Inferior parietal cortex (tissue), 1 donor: ENCODE results near the gene NUP50.

ENCODE experiments used
- DNase-seq: peaks from one replicate; pipeline ENCODE4 v3.0.0-alpha.2; 2016; ENCODE audit errors: extremely low spot score

NUP50 gene

DNA sequence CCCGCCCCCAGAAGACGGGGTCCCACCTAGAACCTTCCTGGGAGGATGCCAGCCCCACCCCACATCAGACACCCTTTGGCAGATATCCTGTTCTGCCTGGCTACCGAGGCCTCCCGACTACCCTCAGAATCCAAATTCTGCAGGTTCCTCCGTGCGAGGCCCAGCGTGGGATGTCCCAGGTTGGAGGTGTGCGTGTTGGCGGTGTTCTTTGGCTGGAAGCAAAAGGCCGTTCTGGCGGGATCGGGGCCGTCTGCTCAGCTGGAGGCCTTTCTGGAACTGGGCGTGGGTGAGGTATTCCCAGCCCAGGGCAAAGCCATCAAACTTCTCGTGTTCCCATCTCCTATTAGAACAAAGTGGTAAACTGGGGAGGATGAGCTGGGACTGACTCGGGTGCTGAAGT, 32.6 kb downstream of the NUP50 start:
- no peak for DNase-seq

DNA sequence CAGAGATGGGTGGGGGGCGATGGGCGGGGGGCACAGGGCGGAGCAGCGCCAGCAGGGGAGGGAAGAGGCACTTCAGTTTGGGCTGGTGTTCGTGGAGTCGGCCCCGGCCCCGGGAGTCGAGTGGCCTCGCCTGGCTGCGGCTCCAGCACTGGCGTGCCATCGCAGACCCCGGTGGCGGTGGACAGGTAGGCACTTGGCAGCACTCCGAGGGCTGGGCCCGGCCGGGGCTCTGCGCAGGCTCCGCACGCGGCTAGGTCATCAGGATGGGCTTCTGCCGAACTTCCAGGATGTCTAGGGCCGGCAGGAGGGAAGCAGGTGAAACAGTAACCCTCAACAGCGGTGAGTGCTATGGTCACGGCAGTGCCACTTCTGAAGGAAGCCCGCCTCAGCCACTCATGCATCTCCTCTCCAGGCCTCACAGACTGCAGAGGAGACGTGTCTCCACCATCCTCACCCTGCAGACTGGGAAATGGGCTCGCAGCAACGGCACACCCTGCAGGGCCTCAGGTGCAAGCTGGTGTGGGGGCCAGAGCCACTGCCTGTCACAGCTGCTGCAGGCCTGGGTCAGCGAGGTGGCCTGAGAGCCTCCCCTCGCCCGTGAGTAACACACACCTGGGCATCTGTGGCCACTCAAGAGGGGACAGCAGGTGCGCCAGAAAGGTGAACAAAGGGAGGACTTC, 33.3 kb downstream of the NUP50 start:
- DNase-seq: no peak

DNA sequence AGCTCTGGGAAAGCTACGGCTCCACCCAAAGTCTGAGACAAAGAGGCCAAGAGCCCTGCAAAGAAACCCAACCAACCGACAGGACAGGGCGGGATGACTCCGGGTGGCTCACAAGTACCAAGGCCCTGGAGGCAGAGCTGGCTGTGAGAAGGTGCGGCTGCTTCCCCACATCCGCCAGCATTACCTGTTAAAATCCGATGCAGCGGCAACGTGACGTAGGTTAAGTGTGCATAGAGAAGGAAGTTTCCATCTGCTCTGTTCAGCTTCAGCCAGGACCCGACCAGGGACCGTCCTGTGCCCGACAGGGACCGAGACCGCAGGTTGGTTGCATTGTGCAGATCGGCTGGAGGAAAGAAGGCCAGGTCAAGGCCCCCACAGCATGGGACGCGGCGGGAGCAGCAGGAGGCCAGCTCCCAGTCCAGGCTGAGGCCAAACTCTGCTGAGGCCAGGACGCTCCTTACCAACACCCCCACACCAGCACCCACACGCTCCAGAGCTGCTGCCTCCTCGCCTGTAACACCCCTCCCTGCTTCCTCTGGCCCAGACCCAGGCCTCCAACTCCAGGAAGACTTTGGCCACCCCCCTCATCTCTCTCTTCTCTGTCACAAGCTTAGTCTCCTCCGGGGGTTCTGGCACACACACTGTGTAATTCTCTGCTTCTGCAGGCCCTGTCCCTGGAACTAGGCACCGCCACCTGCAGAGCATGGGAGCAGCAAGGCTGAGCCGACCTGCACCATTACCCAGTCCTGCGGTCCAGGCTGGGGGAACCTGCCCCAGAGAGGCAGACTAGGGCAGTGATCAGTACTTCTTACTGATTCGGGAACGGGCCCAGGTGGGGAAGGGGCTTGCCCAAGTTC, 34.1 kb downstream of the NUP50 start:
- no peak for DNase-seq

DNA sequence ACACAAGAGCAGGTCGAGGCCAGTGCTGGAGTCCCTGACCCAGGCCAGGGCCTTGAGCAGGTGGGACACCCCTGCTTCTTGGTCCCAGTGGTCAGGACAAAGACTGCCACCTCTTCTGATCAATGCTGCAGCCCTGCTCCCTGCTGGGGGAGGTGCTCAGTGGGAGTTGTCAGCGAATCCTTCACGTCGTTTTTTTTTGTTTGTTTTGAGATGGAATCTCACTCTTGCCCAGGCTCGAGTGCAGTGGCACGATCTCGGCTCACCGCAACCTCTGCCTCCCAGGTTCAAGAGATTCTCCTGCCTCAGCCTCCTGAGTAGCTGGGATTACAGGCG, 34.7 kb downstream of the NUP50 start:
- no peak for DNase-seq

DNA sequence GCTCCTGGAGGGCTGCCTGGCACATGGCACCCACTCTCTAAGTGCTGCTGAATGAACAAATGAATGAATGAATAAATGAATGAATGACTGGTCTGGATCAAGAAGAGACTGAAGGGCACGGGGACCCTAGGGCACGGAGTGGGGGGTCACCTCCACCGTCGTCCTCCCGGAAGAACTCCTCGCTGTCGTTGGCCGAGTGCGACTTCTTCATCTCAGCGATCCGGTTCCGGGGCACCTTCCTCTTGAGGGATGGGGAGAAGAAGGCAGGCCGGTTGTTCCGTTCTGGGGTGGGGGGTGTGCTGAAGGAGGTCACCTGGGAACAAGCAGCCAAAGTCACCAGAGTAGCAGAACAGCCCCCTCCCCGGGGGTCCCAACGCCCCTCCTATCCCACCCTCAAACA, 36.0 kb downstream of the NUP50 start:
- DNase-seq: no peak

DNA sequence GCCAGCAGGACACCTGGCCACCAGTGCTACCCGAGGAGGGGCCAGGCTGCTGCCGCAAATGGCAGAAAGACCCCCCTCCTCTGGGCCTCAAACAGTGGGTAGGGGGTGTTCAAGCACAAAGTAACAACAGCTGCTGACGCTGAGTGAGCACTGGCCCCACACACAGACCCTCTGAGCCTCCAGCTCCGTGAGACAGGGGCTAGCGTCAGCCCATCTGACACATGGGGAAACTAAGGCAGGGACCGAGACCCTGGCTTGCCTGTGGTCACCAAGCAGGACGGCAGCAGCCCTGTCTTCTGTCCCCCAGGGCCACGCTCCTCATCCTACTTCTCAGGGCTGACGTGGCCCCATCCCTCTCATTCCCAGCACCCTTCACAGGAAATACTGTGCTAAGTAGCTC, 36.5 kb downstream of the NUP50 start:
- DNase-seq: no peak

DNA sequence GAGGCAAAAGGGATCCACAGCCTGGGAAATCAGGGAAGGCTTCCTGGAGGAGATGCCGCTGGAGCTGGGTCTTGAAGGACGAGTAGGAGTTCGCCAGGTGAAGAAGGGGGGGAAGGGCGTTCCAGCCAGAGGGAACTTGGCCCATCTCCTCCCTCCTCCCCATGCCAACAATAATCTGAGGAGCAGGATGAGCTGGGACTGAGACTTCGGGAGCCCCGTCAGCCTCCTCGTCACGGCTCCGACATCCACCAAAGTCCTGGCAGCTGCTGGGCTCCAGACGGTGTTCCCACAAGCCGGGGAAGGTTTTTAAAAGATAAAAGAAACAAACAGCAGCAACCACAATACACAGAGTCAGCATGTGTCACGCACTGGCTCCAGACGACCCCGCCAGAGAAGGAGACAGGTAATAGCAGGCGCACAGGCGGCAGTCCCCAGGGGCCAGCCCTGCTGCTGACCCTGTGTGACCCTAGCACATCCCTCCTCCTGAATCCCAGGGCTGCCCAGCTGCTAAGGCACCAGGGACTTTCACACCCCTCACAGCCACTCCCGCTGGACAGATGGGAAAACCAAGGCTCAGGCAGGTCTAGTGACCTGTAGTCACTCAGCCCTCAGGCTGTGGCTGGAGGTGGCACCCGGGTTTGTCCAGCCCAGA, 37.3 kb downstream of the NUP50 start:
- DNase-seq: no peak

DNA sequence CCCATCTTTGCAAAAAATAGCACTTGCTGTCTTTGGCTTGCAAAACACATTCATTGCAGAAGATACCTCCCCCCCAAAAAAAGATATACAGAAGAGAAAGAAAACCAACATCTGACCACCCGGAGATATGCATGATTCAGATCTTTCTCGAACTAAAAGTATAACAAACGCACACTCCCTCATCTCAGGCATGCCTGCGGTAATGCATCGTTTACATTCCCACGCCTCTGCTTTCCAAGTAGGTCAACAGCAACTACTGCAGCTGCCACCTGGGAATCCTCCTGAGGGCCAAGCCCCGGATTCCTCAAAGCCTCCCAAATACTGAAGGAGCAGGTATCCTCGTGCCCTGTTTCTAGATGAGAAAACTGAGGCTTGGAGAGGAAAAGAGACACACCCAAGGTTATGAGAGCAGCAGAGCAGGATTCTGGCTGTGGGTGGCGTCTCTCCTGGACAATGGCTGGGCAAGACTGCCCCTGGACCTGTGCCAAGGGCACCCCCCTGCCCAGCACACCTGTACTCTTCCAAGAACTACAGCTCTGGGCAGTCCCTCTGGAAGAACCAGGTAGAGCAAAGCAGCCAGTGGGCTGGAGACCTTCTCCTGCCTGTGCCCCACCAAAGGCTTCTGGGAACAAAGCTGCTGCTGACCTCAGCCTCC, 38.1 kb downstream of the NUP50 start:
- DNase-seq: no peak

DNA sequence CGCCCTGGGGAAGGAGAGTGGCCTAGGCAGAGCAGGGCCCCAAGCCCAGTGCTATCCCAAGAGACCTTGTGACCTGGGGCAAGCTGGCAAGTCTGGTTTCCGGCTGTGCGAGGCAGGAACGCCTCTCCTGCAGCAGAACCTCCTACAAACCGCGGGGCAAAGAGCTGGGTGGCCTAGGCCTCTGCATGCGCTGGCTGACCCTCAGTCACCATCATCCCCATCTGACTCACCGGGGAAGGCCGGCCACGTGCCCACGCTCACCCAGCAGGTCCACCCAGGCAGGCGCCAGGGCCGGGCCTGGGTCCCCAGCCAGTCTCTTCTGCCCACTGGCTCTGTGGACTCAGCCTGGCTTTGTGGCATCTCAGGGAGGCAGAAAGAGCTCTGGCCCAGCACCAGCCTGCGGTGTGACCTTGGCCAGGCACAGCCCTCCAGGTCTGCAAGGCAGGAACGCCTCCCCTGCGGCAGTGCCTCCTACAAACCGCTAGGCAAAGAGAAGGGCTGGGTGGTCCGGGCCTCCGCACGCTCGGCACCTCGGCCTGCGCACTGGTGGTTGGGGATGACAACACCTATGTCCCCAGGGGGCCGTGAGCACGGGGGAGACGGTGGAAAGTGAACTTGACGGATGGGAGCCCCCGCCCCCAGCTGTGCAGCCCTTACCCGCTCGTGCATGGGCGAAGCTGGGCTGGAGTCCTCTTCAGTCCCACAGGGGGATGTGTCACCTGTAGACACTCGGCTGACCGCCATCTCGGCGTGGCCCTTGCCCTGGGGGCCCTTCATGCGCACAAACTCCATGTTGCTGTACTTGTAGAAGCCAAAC, 38.8 kb downstream of the NUP50 start:
- DNase-seq: no peak

DNA sequence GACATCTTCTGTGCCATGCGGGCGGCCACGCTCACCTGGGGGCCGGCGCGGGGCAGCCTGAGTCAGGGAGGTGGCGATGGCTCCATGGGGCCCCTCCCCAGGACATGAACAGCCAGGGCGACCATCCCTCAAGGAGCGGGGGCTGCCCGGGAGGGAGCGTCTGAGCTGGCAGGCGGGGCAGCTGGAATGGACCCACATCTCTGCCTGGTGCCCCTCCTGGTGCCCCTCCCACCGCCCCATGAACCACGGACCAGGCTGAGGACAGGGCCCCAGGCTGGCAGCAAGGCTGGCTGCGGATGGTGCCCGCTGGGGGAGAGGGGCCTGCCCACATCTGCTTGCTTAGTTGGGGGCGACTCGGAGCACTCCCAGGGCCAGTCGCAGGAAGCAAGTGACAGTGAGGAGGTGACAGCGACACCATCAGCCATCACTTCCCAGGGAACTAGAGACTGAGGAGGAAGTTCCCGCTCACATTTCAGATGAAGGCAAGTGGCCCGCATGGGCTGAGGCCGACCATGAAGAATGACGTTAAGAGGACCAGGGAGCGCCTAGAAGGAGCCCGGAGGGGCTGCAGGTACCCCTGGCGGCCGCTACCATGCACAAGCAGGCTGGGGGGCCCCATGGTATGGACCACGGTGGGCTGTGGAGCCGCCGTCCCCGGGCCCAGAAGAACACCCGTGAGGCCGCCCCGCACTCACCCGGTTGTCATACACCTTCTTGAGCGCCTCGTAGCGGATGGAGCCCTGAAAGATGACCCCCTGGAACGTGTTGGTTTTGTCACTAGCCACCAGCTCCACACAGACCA, 39.6 kb downstream of the NUP50 start:
- DNase-seq: no peak

DNA sequence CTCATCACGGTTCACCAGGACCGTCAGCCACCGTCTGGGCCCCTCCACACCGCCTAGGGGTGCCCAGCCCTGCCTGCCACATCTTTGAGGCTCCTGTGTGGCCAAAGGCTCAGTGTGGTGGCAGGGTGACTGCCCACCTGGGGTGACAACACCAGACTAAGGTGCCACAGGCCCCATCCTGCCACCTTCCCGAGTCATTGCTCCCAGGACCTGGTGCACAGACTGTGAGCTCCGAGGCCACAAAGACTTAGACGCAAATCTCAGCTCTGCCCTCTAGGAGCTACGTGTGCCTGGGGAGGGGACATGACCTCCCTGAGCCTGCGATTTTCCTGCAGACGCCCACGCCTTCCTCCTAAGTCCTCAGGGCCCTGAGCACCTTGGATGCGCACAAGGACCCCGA, 40.5 kb downstream of the NUP50 start:
- DNase-seq: no peak

DNA sequence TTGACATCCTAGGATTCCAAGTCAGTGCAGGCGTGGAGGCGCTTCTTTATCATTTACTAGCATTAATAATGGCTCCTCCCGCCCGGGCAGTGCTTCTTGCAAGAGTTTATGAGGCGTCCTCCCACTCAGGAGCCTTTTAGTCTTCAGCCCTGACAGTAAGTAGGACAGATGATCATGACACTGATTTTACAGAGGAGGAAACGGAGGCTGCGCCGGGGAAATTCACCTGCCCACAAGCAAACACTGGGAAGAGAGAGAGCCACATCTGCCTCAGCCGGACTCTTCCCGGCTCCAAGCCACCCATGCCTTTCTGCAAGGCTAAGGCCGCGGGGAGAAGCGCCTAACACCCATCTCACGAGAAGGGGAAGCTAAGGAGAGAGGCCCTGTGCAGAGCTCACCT, 41.1 kb downstream of the NUP50 start:
- DNase-seq: no peak

DNA sequence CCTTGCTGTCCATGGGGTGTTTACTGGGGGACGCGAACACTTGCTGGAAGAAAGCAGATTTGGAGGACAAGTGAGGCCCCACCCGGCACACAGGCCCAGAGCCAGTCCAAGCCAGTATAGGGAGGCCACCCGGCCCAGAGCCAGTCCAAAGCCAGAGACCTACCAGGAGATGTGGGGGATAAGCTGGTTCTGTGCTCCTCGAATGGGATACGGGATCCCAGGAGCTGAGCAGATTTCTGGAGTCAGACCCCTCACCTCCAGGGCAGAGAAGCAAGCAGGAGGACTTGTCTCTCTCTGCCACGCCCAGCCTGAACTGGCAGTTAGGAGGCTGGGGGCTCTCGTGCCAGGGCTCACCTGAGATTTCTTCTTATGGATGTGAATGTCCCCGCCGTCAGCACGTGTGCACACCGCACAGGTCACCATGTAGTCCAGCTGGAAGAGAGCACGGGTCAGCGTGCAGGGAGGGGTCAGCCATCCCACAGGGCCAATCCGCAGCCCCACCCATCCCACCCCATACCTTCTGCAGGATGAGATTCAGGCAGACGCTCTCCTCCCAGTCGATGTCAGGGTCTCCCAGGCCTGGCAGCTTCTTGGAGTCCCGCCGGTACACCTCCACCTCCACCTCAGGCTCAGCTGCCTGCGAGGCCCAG, 41.7 kb downstream of the NUP50 start:
- DNase-seq: no peak

DNA sequence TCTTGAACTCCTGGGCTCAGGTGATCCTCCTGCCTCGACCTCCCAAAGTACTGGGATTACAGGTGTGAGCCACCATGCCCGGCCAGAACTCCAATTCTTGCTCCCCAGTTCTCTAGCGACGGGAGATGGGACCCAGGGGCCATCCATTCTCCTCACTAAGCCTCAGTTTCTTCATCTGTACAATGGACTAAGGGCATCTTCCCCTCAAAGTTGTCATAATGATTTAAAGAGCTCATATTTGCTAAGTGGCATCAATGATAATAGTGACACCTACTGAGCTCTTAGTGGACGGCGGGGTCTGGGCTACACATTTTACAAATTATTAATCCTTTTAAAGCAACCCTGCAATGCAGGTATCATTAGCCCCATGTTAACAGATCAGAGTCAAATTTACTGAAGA, 42.5 kb downstream of the NUP50 start:
- DNase-seq: no peak

DNA sequence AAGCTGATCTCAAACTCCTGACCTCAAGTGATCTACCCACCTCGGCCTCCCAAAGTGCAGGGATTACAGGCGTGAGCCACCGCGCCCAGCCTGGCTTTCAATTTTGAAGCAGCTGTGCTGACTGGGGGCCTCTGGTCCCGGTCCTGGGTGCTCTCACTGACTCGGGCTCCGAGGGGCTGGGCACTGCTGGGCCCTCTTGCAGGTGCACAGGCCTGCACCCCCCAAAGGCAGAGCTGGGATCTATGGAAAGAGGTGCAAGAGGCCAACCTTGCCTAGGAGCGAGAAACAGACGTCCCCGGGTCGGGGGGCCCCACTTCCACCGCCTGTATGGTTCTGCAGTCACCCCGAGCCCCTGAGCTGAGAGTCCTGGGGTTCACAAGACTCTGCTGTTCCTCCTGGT, 43.8 kb downstream of the NUP50 start:
- DNase-seq: no peak

DNA sequence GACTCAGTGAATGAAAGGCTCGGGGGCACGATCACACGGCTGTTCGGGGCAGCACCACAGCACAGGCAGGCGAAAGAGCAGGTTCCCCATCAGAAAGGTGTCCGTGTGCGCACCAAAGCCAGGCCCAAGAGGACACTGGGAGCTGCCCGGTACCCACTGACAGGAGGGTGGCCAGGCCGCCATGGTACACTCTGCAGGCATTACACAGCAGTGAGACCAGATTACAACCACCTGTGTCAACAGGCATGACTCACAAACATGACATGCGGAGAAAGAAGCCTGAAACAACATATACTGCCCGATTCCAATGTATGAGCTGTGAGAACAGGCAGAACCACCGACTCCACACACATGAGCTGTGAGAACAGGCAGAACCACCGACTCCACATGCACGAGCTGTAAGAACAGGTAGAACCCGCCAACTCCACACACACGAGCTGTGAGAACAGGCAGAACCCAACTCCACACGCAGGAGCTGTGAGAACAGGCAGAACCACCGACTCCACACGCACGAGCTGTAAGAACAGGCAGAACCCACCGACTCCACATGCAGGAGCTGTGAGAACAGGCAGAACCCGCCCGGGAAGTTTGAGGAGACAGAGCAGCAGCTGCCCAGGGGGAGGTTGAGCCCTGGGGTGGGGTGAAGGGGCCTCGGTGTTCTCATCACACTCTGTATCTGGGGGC, 44.4 kb downstream of the NUP50 start:
- DNase-seq: no peak

DNA sequence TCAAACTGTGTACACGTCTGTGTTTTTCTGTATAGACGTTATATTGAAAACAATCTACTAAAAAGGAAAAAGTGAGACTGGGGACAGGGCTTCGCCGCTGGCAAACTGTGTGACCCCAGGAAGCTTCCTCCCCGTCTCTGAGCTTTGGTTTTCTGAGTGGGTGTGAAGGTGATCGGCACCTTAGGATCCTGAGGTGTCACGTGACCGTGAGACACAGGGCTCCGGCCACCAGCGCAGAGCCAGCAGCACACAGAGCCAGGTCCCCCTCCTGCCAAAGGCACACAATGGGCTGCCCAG, 44.9 kb downstream of the NUP50 start:
- no peak for DNase-seq

DNA sequence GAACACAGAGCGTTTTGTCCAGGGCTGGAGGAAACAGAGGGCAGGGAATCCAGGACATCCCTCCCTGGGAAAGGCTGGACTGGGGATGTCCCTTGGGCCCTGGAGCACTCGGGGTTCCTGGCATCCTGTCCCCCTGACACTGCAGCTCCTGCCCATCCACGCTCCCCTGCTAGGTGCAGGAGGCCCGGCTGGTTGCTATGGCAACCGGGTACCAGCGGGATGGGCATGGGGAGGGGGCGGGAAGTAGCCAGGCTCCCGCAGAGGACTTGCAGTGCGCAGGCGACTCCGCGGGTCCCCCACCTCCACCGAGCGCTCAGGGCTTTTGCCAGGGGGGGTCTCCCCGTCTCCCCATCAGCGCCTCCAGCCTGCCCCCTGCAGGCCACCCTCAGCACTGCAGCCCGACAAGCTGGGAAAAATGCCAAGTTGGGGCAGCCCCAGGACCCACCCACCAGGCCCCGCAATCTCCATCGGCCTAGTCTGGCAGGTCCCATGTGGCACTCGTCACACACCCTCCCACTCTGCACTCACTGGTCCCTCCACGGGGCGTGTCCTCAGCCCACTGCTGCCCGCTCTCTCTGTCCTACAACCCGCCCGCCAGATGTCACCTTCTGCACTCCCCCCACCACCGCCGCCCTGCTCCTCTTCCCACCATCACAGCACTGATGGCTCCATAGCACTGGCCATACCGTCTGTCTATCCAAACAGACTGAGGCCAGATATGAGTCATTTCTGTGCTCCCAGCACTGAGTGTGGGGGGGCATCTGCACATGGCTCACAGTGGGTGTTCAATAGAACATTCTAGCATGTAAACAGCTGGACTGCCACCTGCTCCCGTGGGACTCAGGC, 45.5 kb downstream of the NUP50 start:
- DNase-seq: no peak

DNA sequence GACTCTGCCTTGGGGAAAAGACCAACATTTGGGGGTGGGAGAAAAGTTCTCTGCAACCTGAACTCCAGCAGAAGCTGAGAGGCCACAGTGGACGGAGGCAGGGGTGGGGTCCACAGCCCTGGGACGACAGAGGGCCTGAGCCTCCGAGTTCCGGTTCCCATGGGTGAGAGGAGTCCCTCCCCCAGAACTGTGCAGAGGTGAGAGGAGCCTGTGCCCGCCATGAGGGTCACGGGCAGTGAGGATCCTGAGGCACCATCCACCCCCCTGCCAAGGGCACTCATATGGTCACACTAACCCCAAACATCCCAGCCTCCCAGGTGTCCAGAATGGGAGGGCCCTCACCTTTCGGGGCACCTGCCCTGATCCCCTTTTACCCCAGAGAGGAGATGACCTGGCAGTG, 46.4 kb downstream of the NUP50 start:
- no peak for DNase-seq
